ENCODE results near the gene CNTN1. TPM values are rescaled to one million over a fixed set of nuclear protein-coding genes. Genes with fewer than 3 reads are reported as not detected.

The CNTN1 gene
- total RNA-seq, 1 experiment from 2014 or later = 6.5 TPM

- H2BK15ac ChIP-seq (ENCODE audit: low read depth, low read length) = no peak overlapping the region
- no peak overlapping the region for H2BK120ac ChIP-seq (ENCODE audit: low read depth, low read length, poor library complexity, severe bottlenecking)
- H4K5ac ChIP-seq (ENCODE audit: insufficient read length, low read depth, low read length) = no peak overlapping the region
- Mint-ChIP-seq H3K4me3 (no peak overlapping the region), H3K4me1 (no peaks in the 10 kb centered on the region), H3K36me3 (ENCODE audit: insufficient read depth in 1 of 3, low read depth in 3 of 3) (no peaks in the 10 kb centered on the region), H3K27me3 (ENCODE audit: low read depth) (no peaks in the 10 kb centered on the region), H3K9me3 (no peaks in the 10 kb centered on the region), H3K27ac (no peak overlapping the region)
- H3K79me1 ChIP-seq (ENCODE audit: insufficient read depth, low read depth, low read length, poor library complexity, severe bottlenecking) = no peaks in the 10 kb centered on the region
- H4K91ac ChIP-seq (ENCODE audit: insufficient read length, low read depth, low read length) = no peak overlapping the region
- no peak overlapping the region for H3K27ac ChIP-seq (ENCODE audit: insufficient read length, low read depth, low read length)
- H3K27me3 ChIP-seq (ENCODE audit: insufficient read depth, low read length) = no peaks in the 10 kb centered on the region
- no peak overlapping the region for H3K18ac ChIP-seq (ENCODE audit: insufficient read length, low read depth, low read length)
- no peak overlapping the region for H3K56ac ChIP-seq (ENCODE audit: insufficient read length, low read depth, low read length)
- H3K9ac ChIP-seq (ENCODE audit: extremely low read depth, insufficient read length, low read length) = no peak overlapping the region
- no peak overlapping the region for H4K8ac ChIP-seq (replicated peaks; ENCODE audit: insufficient read length, low read depth, low read length)
- H2BK5ac ChIP-seq (ENCODE audit: insufficient read length, low read length) = no peak overlapping the region
- H3T11ph ChIP-seq (ENCODE audit: low read length) = no peak overlapping the region
- H3K4ac ChIP-seq (ENCODE audit: low read depth, low read length) = no peak overlapping the region
- no peak overlapping the region for H3K23ac ChIP-seq (ENCODE audit: insufficient read length, low read depth, low read length)
- WGBS (ENCODE audit: extremely low coverage, insufficient read length, low lambda C conversion rate) = no CpG with 5 or more reads among the region's 2 CpGs
- no peak overlapping the region for H2BK20ac ChIP-seq (ENCODE audit: low read depth, low read length, poor library complexity, severe bottlenecking)
- no peak overlapping the region for H2AK5ac ChIP-seq (ENCODE audit: insufficient read length, low read length)
- H3K79me2 ChIP-seq (ENCODE audit: insufficient read depth, low read length) = no peaks in the 10 kb centered on the region
- no peak for TF ChIP-seq CTCF (conservative IDR thresholded peaks at IDR 0.05)
- no peaks in the 10 kb centered on the region for H4K20me1 ChIP-seq (ENCODE audit: control insufficient read depth, insufficient read depth, insufficient read length)
- no peaks in the 10 kb centered on the region for H3K4me1 ChIP-seq (ENCODE audit: insufficient read depth, low read length)
- H3K4me2 ChIP-seq (ENCODE audit: insufficient read depth, insufficient read length, low read length) = no peak overlapping the region
- no peak for DNase-seq
- H2AFZ ChIP-seq (ENCODE audit: low read length) = no peak overlapping the region
- no peak overlapping the region for H3K14ac ChIP-seq (ENCODE audit: insufficient read depth, low read length)
- H3K9me3 ChIP-seq (ENCODE audit: control insufficient read depth, low read depth, low read length) = no peaks in the 10 kb centered on the region
- H2BK12ac ChIP-seq (ENCODE audit: insufficient read length, low read depth, low read length) = no peak overlapping the region
- no peaks in the 10 kb centered on the region for H3K23me2 ChIP-seq (ENCODE audit: insufficient read length, low read depth, low read length, poor library complexity, severe bottlenecking)
These were observed 428.0 kb downstream of the CNTN1 start for GRCh38 chr12:41120211-41120610.

All from H9 (cell line).